ENCODE results near the gene IL1RL2.

Gene IL1RL2

GRCh38 chr2:102186791-102187495 is at the start of gene IL1RL2:
IL1RL2 (plus strand) TSS chr2:102187023; CDS start chr2:102187868, 845 bp downstream.
- no peak for DNase-seq (ENCODE audit: low spot score)

GRCh38 chr2:102137138-102137537 is 49.7 kb upstream of the IL1RL2 start:
- DNase-seq (ENCODE audit: low spot score): peak; percentile 84

- DNase-seq (ENCODE audit: low spot score): peak; percentile 47
These were observed 48.5 kb upstream of the IL1RL2 start for GRCh38 chr2:102138331-102138730.

GRCh38 chr2:102139851-102140250 is 47.0 kb upstream of the IL1RL2 start:
- no peak for DNase-seq (ENCODE audit: low spot score)

GRCh38 chr2:102140377-102140776 is 46.4 kb upstream of the IL1RL2 start:
- DNase-seq (ENCODE audit: low spot score): no peak

- DNase-seq (ENCODE audit: low spot score): no peak
These were observed 45.5 kb upstream of the IL1RL2 start for GRCh38 chr2:102141011-102141943.

GRCh38 chr2:102141970-102142828 is 44.6 kb upstream of the IL1RL2 start, which contains the start of gene IL1R1:
IL1R1 (plus strand) TSS chr2:102142746; CDS start chr2:102157725, 14,979 bp downstream.
- no peak for DNase-seq (ENCODE audit: low spot score)

- DNase-seq (ENCODE audit: low spot score): no peak
These were observed 43.9 kb upstream of the IL1RL2 start for GRCh38 chr2:102142829-102143449.

- no peak for DNase-seq (ENCODE audit: low spot score)
These were observed 43.3 kb upstream of the IL1RL2 start for GRCh38 chr2:102143450-102143985.

- DNase-seq (ENCODE audit: low spot score): no peak
These were observed 42.7 kb upstream of the IL1RL2 start for GRCh38 chr2:102144128-102144527.

- DNase-seq (ENCODE audit: low spot score): no peak
These were observed 41.7 kb upstream of the IL1RL2 start for GRCh38 chr2:102145107-102145506.

- DNase-seq (ENCODE audit: low spot score): no peak
These were observed 40.9 kb upstream of the IL1RL2 start for GRCh38 chr2:102145934-102146333.

GRCh38 chr2:102147935-102148334 is 38.9 kb upstream of the IL1RL2 start:
- peak; percentile 58 for DNase-seq (ENCODE audit: low spot score)

GRCh38 chr2:102149243-102149642 is 37.6 kb upstream of the IL1RL2 start:
- no peak for DNase-seq (ENCODE audit: low spot score)

- no peak for DNase-seq (ENCODE audit: low spot score)
These were observed 37.0 kb upstream of the IL1RL2 start for GRCh38 chr2:102149644-102150455.

GRCh38 chr2:102154364-102154763 is 32.5 kb upstream of the IL1RL2 start:
- DNase-seq (ENCODE audit: low spot score): no peak

- no peak for DNase-seq (ENCODE audit: low spot score)
These were observed 31.7 kb upstream of the IL1RL2 start for GRCh38 chr2:102154946-102155702.

- DNase-seq (ENCODE audit: low spot score): no peak
These were observed 30.9 kb upstream of the IL1RL2 start for GRCh38 chr2:102155703-102156515.
